Stimulated activated CD8-positive, alpha-beta memory T cell treated with anti-CD3 and anti-CD28 coated beads, Interleukin-7, amount 100 ng/mL, for 48 hours (primary cell): ENCODE data around the gene GLI1.
"Not testable (repeated sequence)": the region's sequence is repeated elsewhere in the genome, so short reads cannot be mapped to it uniquely, and the experiment has no call there.

Source experiments
- DNase-seq, 2 donors: peaks; one replicate each; pipeline ENCODE4 v3.0.0-alpha.2; 2020; ENCODE audit warnings: low read depth in 1 of 2; ENCODE audit errors: extremely low read depth in 1 of 2

GLI1 gene

GRCh38 chr12:57495051-57495701, 35.6 kb downstream of the GLI1 start:
- not testable (repeated sequence) for DNase-seq

DNA sequence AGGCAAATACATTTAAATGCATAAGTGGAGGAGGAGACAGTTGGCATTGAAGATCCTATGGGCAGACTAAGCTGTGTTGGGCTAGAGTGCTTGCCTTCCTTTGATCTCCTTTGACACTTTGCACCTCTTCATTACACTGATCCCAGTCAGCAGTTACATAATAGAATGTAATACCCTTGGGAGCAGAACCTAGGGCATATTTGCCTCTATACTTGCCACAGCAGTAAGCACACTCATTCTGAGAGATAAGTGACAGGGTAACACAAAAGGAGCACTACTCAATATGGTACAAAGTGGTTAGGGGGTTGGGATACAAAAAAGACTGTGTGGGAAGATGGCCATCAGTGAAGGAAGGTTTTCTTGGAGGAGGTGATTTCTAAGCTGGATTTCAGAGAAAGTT, 37.2 kb downstream of the GLI1 start:
- DNase-seq, result no peak

- DNase-seq, result no peak
Observed at GRCh38 chr12:57497223-57498131, 37.9 kb downstream of the GLI1 start.

DNA sequence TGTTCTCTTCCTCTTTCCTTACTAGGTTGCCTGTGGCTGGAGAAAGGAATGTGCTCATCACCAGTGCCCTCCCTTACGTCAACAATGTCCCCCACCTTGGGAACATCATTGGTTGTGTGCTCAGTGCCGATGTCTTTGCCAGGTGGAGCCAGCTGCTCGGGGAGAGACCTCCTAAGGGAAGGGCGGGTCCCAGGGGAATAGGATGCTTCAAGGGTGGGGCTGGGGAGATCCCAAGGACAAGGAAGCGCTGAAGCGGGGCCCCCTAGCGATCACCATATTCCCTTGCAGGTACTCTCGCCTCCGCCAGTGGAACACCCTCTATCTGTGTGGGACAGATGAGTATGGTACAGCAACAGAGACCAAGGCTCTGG, 38.5 kb downstream of the GLI1 start:
- DNase-seq, result no peak

- DNase-seq, result no peak
Observed at GRCh38 chr12:57498571-57498970, 39.0 kb downstream of the GLI1 start.

DNA sequence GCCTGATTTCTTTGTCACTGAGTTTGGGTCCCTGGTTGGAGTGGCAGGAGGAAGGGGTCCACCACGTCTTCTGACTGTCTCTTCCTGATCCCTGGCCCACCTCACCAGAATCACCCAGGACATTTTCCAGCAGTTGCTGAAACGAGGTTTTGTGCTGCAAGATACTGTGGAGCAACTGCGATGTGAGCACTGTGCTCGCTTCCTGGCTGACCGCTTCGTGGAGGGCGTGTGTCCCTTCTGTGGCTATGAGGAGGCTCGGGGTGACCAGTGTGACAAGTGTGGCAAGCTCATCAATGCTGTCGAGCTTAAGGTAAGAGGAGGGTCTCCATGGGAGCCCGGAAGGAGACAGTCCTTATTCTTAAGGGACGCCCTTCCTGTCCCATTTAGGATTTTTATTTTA, 40.6 kb downstream of the GLI1 start:
- DNase-seq, result no peak

GRCh38 chr12:57502311-57502969, 42.9 kb downstream of the GLI1 start:
- not testable (repeated sequence) for DNase-seq

DNA sequence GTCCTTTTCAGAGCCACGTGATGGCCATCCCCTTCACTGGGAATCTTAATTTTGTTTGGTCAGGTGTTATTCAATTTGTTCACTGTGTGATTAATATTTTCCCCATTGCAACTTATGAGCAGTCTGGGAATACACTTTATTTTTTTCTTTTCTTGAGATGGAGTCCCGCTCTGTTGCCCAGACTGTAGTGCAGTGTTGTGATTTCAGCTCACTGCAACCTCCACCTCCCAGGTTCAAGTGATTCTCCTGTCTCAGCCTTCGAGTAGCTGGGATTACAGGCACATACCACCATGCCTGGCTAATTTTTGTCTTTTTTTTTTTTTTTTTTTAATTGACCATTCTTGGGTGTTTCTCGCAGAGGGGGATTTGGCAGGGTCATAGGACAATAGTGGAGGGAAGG, 47.0 kb downstream of the GLI1 start:
- not testable (repeated sequence) for DNase-seq

GRCh38 chr12:57507796-57508195, 48.2 kb downstream of the GLI1 start:
- DNase-seq, result not testable (repeated sequence)

- DNase-seq, result no peak
Observed at GRCh38 chr12:57511161-57511560, 51.6 kb downstream of the GLI1 start.

- no peak for DNase-seq
Observed at GRCh38 chr12:57511588-57512325, 52.2 kb downstream of the GLI1 start.

GRCh38 chr12:57512665-57513064, 53.1 kb downstream of the GLI1 start:
- DNase-seq, result no peak

GRCh38 chr12:57513266-57513665, 53.7 kb downstream of the GLI1 start:
- DNase-seq, result no peak

- not testable (repeated sequence) for DNase-seq
Observed at GRCh38 chr12:57513677-57514076, 54.1 kb downstream of the GLI1 start.

DNA sequence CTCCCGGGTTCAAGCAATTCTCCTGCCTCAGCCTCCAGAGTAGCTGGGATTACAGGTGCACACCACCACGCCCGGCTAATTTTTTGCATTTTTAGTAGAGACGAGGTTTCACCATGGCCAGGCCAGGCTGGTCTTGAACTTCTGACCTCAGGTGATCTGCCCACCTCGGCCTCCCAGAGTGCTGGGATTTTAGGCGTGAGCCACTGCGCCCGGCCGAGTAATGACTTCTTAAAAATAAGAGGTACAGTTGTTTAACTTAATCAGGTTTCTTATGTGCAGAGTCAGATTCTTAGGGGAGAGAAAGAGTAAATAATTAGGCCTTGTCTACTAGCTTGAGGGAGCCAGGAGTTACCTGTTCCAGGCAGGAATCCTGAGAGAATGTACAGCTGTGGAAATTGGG, 54.7 kb downstream of the GLI1 start:
- DNase-seq, result not testable (repeated sequence)

DNA sequence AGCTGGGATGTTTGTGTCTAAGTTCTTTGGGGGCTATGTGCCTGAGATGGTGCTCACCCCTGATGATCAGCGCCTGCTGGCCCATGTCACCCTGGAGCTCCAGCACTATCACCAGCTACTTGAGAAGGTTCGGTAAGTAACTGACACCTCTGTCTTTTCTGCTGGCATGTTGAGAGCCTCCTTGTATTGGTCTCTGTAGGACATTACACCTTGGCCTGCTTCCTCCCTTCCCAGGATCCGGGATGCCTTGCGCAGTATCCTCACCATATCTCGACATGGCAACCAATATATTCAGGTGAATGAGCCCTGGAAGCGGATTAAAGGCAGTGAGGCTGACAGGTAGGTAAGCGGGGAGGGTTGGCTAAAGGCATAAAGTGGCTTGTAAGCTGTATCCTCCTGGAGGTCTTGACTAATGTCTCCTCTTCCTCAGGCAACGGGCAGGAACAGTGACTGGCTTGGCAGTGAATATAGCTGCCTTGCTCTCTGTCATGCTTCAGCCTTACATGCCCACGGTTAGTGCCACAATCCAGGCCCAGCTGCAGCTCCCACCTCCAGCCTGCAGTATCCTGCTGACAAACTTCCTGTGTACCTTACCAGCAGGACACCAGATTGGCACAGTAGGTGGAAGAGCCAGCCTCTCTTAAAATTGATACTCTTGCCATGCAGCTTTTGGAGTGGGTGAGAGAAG, 55.3 kb downstream of the GLI1 start:
- no peak for DNase-seq

GRCh38 chr12:57515408-57515933, 55.9 kb downstream of the GLI1 start:
- no peak for DNase-seq

DNA sequence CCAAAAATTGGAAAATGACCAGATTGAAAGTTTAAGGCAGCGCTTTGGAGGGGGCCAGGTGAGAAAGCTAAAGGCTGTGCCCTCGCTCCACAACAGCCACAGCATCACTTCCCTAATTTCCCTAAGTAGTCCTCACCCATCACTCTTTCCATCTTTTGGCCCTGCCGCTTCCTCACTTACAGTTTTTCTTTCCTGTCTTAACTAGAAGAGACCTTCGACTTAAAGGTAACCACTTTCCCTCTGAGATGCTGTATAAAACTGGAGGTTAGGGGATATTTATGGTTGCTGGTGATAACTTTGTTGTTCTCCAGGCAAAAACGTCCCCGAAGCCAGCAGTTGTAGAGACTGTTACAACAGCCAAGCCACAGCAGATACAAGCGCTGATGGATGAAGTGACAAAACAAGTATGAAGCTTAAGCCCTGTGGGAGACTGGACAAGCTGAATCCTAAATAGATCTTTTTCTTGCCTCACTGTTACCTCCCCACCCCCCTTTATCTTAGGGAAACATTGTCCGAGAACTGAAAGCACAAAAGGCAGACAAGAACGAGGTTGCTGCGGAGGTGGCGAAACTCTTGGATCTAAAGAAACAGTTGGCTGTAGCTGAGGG, 56.5 kb downstream of the GLI1 start:
- no peak for DNase-seq

DNA sequence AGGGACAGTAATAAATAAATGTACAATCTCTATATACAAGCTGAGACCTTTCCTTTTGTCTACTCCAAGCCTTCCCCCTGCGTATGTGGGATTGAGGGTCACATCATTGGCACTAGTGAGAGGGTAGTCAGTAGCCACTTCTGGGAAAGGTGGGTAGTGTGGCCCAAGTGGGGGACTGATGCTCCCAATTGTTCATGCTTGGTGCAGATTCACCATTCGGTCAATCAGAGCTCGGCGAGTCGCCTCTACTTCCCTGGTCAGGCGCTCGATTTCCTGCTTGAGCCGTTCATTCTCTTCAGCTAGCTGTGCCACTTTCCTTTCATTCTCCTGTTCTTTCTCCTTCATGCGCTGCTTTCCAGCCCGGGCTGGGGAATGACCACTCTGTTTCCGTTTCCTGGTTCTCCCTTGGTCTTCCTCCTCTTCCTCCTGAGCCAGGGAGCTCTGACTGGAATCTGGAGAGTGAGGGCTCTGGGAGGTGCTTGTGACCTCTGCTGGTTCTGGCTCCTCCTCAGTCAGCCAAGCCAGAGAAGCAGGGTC, 57.1 kb downstream of the GLI1 start:
- DNase-seq, result no peak

DNA sequence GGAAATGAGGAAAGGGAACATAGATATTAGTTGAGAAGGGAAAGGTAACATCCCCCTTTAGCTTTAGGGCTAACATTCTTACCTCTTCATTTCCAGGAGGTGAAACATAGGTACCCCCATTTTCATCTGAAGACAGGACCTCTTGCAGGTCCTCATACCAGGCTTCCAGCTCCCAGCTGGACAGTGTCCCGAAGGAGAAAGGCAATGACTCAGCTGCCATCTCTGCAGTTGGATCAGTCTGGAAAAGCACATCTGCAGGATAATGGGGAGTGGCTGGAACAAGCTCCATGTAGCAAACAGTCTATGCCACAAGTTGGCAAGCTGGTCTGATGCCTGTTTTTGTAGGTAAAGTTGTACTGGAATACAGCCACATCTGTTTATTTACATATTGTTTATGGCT, 57.6 kb downstream of the GLI1 start:
- DNase-seq, result no peak
